ENCODE data around the gene MUC21.
"Not testable (repeated sequence)": the region's sequence is repeated elsewhere in the genome, so short reads cannot be mapped to it uniquely, and the experiment has no call there.

Gene MUC21

DNA sequence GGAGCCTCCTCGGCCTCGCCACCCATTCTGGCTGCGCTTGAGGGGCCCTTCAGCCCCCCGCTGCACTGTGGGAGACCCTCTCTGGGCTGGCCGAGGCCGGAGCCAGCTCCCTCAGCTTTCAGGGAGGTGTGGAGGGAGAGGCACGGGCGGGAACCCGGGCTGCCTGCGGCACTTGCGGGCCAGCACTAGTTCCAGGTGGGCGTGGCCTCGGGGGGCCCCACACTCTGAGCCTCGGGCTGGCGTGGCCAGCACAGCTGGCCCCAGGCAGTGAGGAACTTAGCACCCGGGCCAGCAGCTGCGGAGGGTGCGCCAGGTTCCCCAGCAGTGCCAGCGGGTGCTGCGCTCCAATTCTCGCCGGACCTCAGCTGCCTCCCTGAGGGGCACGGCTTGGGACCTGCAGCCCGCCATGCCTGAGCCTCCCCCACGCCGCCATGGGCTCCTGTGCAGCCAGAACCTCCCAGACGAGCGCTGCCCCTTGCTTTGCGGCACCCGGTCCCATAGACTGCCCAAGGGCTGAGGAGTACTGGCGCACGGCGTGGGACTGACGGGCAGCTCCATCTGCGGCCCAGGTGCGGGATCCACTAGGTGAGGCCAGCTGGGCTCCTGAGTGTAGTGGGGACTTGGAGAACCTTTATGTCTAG, 33.3 kb downstream of the MUC21 start:
- TF ChIP-seq, protein P1, sequence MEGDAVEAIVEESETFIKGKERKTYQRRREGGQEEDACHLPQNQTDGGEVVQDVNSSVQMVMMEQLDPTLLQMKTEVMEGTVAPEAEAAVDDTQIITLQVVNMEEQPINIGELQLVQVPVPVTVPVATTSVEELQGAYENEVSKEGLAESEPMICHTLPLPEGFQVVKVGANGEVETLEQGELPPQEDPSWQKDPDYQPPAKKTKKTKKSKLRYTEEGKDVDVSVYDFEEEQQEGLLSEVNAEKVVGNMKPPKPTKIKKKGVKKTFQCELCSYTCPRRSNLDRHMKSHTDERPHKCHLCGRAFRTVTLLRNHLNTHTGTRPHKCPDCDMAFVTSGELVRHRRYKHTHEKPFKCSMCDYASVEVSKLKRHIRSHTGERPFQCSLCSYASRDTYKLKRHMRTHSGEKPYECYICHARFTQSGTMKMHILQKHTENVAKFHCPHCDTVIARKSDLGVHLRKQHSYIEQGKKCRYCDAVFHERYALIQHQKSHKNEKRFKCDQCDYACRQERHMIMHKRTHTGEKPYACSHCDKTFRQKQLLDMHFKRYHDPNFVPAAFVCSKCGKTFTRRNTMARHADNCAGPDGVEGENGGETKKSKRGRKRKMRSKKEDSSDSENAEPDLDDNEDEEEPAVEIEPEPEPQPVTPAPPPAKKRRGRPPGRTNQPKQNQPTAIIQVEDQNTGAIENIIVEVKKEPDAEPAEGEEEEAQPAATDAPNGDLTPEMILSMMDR (IDR thresholded peaks at IDR 0.05) = no peak
- Mint-ChIP-seq H3K36me3 (ENCODE audit: low read depth) (no peaks in the 10 kb centered on the region), H3K4me1 (peaks cover 9% of the 10 kb centered on the region), H3K4me3 (no peak overlapping the region), H3K9me3 (peaks cover 31% of the 10 kb centered on the region), H3K27ac (no peak overlapping the region), H3K27me3 (ENCODE audit: low read depth, poor library complexity) (peaks cover 24% of the 10 kb centered on the region)
- DNase-seq = no peak

- H3K36me3 Mint-ChIP-seq (ENCODE audit: low read depth); H3K27ac Mint-ChIP-seq; H3K4me3 Mint-ChIP-seq; DNase-seq; H3K4me1 Mint-ChIP-seq: not testable (repeated sequence)
- peaks cover 24% of the 10 kb centered on the region for H3K27me3 Mint-ChIP-seq (ENCODE audit: low read depth, poor library complexity)
- H3K9me3 Mint-ChIP-seq = peaks cover 34% of the 10 kb centered on the region
Observed at GRCh38 chr6:31017436-31017835, 33.9 kb downstream of the MUC21 start.

GRCh38 chr6:31020057-31020456, 36.5 kb downstream of the MUC21 start:
- no peak for DNase-seq
- no peaks in the 10 kb centered on the region for H3K4me1 Mint-ChIP-seq
- H3K27ac Mint-ChIP-seq = no peak overlapping the region
- H3K36me3 Mint-ChIP-seq (ENCODE audit: low read depth) = no peaks in the 10 kb centered on the region
- TF ChIP-seq, protein P1 (IDR thresholded peaks at IDR 0.05) = no peak
- no peak overlapping the region for H3K4me3 Mint-ChIP-seq
- peaks cover 23% of the 10 kb centered on the region for H3K27me3 Mint-ChIP-seq (ENCODE audit: low read depth, poor library complexity)
- peaks cover 24% of the 10 kb centered on the region for H3K9me3 Mint-ChIP-seq

- not testable (repeated sequence) for H3K4me1 Mint-ChIP-seq; H3K4me3 Mint-ChIP-seq; H3K27ac Mint-ChIP-seq; H3K36me3 Mint-ChIP-seq (ENCODE audit: low read depth); DNase-seq
- Mint-ChIP-seq H3K27me3 (ENCODE audit: low read depth, poor library complexity) (peaks cover 23% of the 10 kb centered on the region), H3K9me3 (peaks cover 18% of the 10 kb centered on the region)
Observed at GRCh38 chr6:31020631-31021255, 37.2 kb downstream of the MUC21 start.

DNA sequence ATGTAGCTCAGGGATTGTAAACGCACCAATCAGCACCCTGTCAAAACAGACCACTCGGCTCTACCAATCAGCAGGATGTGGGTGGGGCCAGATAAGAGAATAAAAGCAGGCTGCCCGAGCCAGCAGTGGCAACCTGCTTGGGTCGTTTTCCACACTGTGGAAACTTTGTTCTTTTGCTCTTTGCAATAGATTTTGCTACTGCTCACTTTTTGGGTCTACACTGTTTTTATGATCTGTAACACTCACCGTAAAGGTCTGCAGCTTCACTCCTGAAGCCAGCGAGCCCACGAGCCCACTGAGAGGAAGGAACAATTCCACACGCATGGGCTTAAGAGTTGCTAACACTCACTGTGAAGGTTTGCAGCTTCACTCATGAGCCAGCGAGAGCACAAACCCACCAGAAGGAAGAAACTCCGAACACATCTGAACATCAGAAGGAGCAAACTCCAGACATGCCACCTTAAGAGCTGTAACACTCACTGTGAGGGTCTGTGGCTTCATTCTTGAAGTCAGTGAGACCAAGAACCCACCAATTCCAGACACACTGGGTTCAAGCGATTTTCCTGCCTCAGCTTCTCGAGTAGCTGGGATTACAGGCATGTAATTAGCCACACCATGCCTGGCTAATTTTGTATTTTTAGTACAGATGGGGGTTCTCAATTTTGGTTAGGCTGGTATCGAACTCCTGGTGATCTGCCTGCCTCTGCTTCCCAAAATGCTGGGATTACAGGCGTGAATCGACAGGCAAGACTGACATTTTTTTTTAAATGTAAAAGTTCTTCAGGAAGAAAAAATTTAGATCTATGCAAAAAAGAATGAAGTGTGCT, 38.4 kb downstream of the MUC21 start:
- H3K9me3 Mint-ChIP-seq = peaks cover 13% of the 10 kb centered on the region
- not testable (repeated sequence) for H3K27ac Mint-ChIP-seq; H3K4me1 Mint-ChIP-seq; H3K4me3 Mint-ChIP-seq; DNase-seq; H3K36me3 Mint-ChIP-seq (ENCODE audit: low read depth)
- H3K27me3 Mint-ChIP-seq (ENCODE audit: low read depth, poor library complexity) = peaks cover 29% of the 10 kb centered on the region

DNA sequence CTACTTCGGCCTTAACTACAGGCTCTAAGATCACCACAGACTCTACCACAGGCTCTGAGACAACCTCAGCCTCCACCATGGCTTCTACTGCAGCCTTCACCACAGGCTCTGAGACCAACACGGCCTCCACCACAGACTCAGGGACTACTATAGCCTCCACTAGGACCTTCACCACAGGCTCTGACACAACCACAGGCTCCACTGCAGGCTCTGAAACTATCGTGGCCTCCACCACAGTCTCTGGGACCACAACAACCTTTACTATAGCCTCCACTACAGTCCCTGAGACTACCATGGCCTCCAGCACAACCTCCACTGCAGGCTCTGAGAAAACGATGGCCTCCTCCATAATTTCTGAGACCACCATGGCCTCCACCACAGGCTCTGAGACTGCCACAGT, 42.1 kb downstream of the MUC21 start:
- no peaks in the 10 kb centered on the region for H3K36me3 Mint-ChIP-seq (ENCODE audit: low read depth)
- no peak for DNase-seq
- TF ChIP-seq, protein P1 (IDR thresholded peaks at IDR 0.05) = no peak
- H3K4me3 Mint-ChIP-seq = no peak overlapping the region
- H3K4me1 Mint-ChIP-seq = no peaks in the 10 kb centered on the region
- H3K9me3 Mint-ChIP-seq = peaks cover 13% of the 10 kb centered on the region
- H3K27me3 Mint-ChIP-seq (ENCODE audit: low read depth, poor library complexity) = peaks cover 26% of the 10 kb centered on the region
- H3K27ac Mint-ChIP-seq = no peak overlapping the region

- Mint-ChIP-seq H3K27ac (no peak overlapping the region), H3K4me3 (no peak overlapping the region), H3K27me3 (ENCODE audit: low read depth, poor library complexity) (peaks cover 40% of the 10 kb centered on the region), H3K4me1 (no peaks in the 10 kb centered on the region), H3K9me3 (peaks cover 7% of the 10 kb centered on the region), H3K36me3 (ENCODE audit: low read depth) (no peaks in the 10 kb centered on the region)
- TF ChIP-seq, protein P1 (IDR thresholded peaks at IDR 0.05) = no peak
- DNase-seq = no peak
Observed at GRCh38 chr6:31031095-31031494, 47.6 kb downstream of the MUC21 start.

Measured in nephron progenitor cell (in vitro differentiated cells).